ENCODE results near the gene ZCCHC7.
"Not testable (repeated sequence)": the region's sequence is repeated elsewhere in the genome, so short reads cannot be mapped to it uniquely, and the experiment has no call there.

Gene ZCCHC7

GRCh38 chr9:37120843-37121335, 515 bp downstream of the ZCCHC7 start:
- in situ Hi-C loops (cut with MboI; ENCODE audit: low sequenced_read_pairs) = not testable (repeated sequence)

- in situ Hi-C loops (cut with MboI; ENCODE audit: low sequenced_read_pairs) = no loop called here
Measured at GRCh38 chr9:37121881-37122280, 1.5 kb downstream of the ZCCHC7 start.

GRCh38 chr9:37126214-37126788, 5.9 kb downstream of the ZCCHC7 start:
- in situ Hi-C loops (cut with MboI; ENCODE audit: low sequenced_read_pairs) = no loop called here

- in situ Hi-C loops (cut with MboI; ENCODE audit: low sequenced_read_pairs) = no loop called here
Measured at GRCh38 chr9:37127018-37127417, 6.6 kb downstream of the ZCCHC7 start.

- in situ Hi-C loops (cut with MboI; ENCODE audit: low sequenced_read_pairs) = no loop called here
Measured at GRCh38 chr9:37128051-37128450, 7.7 kb downstream of the ZCCHC7 start.

GRCh38 chr9:37134166-37134565, 13.8 kb downstream of the ZCCHC7 start:
- in situ Hi-C loops (cut with MboI; ENCODE audit: low sequenced_read_pairs) = no loop called here

GRCh38 chr9:37141015-37141414, 20.6 kb downstream of the ZCCHC7 start:
- in situ Hi-C loops (cut with MboI; ENCODE audit: low sequenced_read_pairs) = no loop called here

GRCh38 chr9:37144762-37145161, 24.4 kb downstream of the ZCCHC7 start:
- in situ Hi-C loops (cut with MboI; ENCODE audit: low sequenced_read_pairs) = no loop called here

- in situ Hi-C loops (cut with MboI; ENCODE audit: low sequenced_read_pairs) = no loop called here
Measured at GRCh38 chr9:37146410-37146809, 26.0 kb downstream of the ZCCHC7 start.

- in situ Hi-C loops (cut with MboI; ENCODE audit: low sequenced_read_pairs) = no loop called here
Measured at GRCh38 chr9:37148181-37148580, 27.8 kb downstream of the ZCCHC7 start.

- in situ Hi-C loops (cut with MboI; ENCODE audit: low sequenced_read_pairs) = no loop called here
Measured at GRCh38 chr9:37149666-37150308, 29.4 kb downstream of the ZCCHC7 start.

GRCh38 chr9:37150415-37150814, 30.0 kb downstream of the ZCCHC7 start:
- in situ Hi-C loops (cut with MboI; ENCODE audit: low sequenced_read_pairs) = no loop called here

- in situ Hi-C loops (cut with MboI; ENCODE audit: low sequenced_read_pairs) = no loop called here
Measured at GRCh38 chr9:37151812-37152211, 31.4 kb downstream of the ZCCHC7 start.

GRCh38 chr9:37152365-37152764, 32.0 kb downstream of the ZCCHC7 start:
- in situ Hi-C loops (cut with MboI; ENCODE audit: low sequenced_read_pairs) = no loop called here

- in situ Hi-C loops (cut with MboI; ENCODE audit: low sequenced_read_pairs) = no loop called here
Measured at GRCh38 chr9:37155601-37156000, 35.2 kb downstream of the ZCCHC7 start.

- in situ Hi-C loops (cut with MboI; ENCODE audit: low sequenced_read_pairs) = no loop called here
Measured at GRCh38 chr9:37156205-37156604, 35.8 kb downstream of the ZCCHC7 start.

- in situ Hi-C loops (cut with MboI; ENCODE audit: low sequenced_read_pairs) = no loop called here
Measured at GRCh38 chr9:37156781-37157356, 36.5 kb downstream of the ZCCHC7 start.

- in situ Hi-C loops (cut with MboI; ENCODE audit: low sequenced_read_pairs) = no loop called here
Measured at GRCh38 chr9:37157726-37158377, 37.5 kb downstream of the ZCCHC7 start.

GRCh38 chr9:37163299-37163698, 42.9 kb downstream of the ZCCHC7 start:
- in situ Hi-C loops (cut with MboI; ENCODE audit: low sequenced_read_pairs) = no loop called here

- in situ Hi-C loops (cut with MboI; ENCODE audit: low sequenced_read_pairs) = not testable (repeated sequence)
Measured at GRCh38 chr9:37164335-37164734, 44.0 kb downstream of the ZCCHC7 start.

GRCh38 chr9:37165644-37166043, 45.3 kb downstream of the ZCCHC7 start:
- in situ Hi-C loops (cut with MboI; ENCODE audit: low sequenced_read_pairs) = no loop called here
